Measurements from ENCODE around the gene ST6GALNAC2.

ST6GALNAC2 gene

GRCh38 chr17:76599694-76600460 lies 14.2 kb upstream of the ST6GALNAC2 start:
- DNase-seq, result no peak

- DNase-seq, result no peak
Measured at GRCh38 chr17:76598004-76598439, 12.4 kb upstream of the ST6GALNAC2 start.

DNA sequence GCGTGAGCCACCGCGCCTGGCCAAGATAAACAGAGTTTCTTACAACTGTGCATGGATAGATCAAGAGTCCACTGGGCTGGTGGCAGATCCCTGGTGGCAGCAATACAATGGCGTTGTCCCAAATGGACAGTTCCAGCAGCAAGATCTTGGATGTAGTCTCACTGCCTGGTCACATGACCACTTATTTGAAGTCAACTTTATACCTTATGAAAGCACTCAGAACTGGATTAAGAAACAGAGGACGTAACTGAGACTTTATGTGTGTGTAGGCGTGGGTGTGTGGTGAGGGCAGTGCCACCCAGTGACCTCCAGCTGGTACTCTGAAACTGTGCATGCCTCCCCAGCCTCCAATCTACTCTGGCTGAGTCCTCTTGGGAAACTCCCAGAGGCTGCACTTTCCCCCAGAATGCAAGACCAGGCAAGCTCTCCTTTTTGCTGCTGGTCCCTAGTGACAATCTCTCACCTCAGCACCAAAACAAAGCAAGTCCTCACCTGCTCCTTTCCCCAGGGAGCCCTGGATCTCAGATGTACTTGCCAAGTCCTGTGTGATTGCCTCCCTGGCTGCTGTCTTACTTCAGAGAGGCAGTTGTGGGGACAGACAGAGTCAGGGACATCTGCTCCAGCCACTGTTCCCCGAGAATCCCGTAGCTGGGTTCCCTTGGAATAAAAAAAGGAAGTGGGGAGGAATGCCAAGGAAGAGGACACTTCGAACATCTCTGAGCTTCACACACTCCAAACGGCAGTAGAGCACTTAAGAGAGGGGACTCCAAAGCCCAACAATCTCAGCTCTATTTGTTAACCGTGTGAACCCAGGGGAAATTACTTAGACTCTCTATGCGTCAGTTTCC lies 11.7 kb upstream of the ST6GALNAC2 start:
- DNase-seq, result no peak

DNA sequence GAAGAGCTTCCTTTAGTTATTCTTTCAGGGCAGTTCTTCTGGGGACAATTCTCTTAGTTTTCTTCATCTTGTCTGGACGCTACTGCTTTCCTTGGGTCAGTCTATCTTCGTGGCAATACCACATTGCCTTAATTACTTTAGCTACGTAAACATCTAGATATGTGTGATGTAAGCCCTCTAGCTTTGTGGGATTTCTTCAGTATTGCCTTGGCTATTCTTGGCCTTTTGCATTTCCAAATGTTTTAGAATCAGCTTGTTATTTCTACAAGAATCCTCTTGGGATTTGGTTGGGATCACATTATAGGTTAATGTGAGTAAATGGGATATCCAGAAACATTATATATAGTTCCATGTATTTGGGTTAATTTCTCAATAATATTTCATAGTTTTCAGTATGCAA lies 9.0 kb upstream of the ST6GALNAC2 start:
- DNase-seq, result no peak

DNA sequence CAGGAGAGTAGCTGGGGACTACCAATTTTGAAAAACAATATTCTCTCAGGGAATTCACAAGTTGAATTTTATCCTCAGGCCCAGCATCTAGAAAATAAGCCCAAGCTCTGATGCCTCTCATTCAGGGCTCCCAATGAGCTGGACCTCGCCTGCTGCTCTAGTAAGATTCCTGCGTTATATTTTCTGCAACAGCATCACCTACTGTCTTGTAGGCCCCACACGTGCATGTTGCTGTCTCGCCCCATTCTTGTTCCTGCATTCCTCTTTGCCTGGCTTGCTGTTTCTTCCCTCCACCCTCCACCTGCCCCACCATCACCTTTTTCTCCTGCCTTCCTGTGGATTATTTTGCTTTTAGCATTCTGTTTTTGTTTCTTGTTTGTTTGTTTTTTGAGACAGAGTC lies 8.3 kb upstream of the ST6GALNAC2 start:
- DNase-seq, result no peak

DNA sequence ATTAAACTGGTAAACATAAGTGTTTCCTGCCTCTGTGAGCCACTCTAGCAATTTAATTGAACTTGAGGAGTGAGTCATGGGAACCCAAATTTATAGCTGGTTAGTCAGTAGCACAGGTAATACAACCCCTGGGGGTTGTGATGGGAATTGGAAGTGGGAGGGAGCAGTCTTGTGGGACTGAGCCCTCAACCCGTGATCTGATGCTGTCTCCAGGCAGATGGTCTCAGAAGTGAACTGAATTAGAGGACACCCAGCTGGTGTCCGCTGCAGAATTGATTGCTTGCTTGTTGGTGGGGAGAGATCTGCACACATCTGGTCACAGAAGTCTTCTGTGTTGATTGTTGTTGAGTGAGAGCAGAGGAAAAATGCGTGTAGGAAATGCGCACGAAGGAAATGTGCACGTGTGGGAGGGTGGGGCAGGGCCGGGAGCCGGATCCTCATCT lies 7.7 kb upstream of the ST6GALNAC2 start:
- no peak for DNase-seq

- DNase-seq, result no peak
Measured at GRCh38 chr17:76588182-76588581, 2.5 kb upstream of the ST6GALNAC2 start.

DNA sequence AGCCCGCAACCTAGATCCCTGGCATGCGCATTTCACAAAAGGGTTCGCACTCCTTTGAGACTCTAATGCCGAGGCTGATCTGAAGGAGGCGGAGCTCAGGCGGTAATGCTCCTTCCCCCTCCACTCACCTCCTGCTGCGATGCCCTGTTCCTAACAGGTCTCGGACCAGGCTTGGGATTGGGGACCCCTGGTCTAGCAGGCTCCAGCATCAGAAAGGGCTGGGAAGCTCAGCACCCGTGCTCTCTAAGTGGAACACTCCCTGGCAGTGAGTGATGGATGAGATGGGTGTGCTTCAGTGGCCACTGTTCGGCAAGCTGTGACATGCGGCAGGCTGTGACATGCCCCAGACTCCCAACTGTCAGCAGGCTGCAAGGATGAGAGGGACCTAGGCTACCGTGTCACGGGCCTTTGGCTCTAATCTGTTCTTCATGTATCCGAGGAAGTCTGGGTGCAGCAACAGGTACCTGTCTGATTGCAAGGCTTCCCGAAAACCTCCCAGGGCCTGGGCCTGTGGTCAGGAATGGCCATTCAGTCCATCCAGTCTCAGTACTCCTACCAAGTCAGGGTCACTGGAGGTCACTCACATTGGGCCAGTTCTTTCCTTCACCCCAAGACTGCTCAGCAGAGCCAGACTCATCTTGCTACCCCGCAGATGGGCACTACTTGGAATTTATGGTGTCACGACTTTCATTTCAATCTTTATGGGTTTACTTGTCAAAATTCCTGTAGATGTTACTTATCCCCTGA lies 1.3 kb upstream of the ST6GALNAC2 start:
- DNase-seq, result peak in 1 of 5 experiments; percentile 23

- DNase-seq, result no peak
Measured at GRCh38 chr17:76585033-76585648, 519 bp downstream of the ST6GALNAC2 start.

DNA sequence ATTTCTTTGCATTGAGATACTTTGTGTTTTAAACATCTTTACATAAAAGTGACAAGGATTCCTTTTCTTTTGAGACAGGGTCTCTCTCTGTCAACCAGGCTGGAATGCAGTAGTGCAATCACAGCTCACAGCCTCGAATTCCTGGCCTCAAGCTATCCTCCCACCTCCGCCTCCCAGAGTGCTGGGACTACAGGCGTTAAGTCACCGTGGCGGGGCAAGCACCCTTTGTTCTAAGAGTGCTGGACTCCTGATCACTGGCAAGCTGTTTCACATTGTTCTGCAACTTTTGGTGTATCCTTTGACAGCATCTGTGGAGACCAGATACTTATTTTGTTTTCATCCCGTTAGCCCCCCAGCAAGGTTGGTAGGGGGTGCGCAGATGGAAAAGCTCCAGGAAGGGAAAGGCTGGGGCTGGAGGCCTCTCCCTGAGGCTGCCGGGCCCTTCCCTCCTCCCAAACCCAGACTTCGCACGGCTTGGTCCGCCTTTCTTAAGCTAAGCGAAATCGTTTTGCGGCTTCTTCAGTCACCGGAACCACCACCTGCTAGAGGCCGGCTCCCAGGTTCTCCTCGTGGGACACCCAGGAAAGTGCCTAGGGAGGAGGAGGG lies 1.1 kb downstream of the ST6GALNAC2 start:
- no peak for DNase-seq

DNA sequence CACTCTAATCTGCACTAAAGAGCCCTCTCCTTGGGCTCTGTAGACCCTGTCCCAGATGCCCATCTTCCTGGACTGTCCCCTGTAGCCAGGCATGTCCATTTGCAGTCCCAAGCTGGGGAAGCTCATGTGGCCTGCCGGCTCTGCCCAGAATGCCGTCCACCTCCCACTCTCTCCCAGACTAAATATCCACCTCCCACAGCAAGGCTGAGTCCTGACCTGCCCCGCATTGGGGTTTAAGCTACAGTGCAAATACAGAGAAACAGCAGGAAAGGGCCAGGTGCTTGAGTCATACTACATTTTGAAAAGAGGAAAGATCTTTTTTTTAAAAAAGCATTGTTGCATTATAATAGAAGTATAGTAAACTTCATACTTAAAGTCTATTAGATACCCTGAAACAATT lies 3.0 kb downstream of the ST6GALNAC2 start:
- no peak for DNase-seq

DNA sequence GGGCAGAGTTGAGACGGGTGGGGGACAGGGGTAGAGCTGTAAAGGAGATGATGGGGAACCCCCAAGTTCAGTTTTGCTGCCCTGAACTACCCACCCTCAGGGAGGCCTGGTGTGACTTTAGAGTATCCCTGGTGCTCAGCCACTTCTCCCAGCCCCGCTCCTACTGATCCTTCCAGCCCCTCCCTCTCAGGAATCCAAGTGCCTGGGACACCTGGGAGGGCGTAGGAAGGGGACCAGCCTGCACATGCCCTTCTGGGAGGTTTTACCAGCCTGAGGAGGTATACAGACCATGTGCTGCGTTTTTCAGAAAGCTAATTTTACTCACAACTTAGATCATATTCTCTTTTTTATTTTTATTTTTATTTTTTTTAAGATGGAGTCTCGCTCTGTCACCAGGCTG lies 4.1 kb downstream of the ST6GALNAC2 start:
- DNase-seq, result no peak

DNA sequence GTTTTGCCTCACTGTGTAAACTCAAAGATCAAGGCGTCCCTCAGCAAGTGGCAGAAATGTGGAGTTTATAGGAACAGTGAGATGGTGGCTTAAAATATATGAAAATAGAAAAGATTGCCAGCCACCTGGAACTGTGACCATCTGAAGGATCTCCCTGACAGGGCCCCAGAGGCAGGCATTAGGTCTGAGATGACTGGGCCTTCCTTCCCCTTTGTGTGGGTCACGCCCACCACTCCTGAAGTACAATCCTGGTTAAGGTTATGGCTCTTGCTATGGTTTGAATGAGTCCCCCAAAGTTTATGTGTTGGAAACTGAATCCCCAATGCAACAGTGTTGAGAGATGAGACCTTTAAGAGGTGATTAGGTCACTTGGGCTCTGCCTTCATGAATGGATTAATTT lies 6.4 kb downstream of the ST6GALNAC2 start:
- DNase-seq, result no peak

DNA sequence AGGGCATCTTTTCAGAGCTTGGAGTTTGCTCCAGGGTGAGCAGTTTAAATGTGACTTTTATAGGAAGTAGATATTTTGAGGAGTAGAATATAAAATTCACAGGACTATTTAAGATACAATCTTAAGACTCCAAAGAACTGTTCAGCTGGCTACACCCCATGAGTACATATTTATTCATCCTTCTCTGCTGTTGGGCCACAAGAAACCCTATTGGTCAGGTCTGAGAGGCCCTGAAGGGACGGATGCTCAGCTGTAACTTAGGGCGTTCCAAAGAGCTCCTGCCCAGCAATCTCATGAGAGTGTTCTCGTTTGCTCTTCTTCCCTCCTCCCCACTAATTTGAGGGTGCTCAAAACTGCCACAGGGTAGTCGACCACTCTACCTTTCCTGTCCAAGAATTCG lies 7.3 kb downstream of the ST6GALNAC2 start:
- DNase-seq, result no peak

DNA sequence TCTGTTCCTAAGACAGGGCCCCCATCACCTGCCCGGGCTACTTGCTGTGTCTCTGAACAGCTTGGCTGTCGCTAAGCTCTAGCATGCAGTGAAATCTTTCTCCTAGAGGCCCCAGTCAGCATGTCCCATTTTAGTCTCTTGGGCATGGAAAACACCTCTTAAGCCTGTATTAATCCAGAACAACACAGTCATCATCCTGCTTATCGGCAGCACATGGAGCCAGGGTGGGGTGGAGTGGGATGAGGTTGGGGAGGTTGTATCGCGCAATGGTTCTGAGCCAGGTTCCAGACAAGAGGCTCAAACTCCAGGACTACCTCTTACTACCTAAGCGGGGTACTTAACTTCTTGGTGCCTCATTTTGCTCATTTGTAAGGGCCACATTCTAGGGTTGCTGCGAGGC lies 7.8 kb downstream of the ST6GALNAC2 start:
- no peak for DNase-seq

DNA sequence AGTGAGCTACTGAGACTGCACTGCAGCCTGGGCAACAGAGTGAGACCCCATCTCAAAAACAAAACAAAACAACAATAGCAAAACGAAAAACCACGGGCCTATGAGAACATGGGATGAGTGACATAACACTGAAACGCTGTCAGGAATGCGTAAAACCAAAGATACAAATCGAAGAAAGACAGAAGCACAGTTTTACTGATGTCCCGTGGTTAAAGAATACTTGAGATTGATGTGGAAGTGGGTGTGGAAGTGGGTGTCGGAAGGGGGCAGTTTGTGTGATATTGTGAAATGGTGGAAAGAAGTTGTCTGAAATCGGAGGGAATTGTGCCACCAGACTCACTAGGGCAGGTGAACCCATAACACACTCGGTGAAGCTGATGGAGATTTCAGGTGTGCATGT lies 9.5 kb downstream of the ST6GALNAC2 start:
- no peak for DNase-seq

GRCh38 chr17:76575570-76575969 lies 10.1 kb downstream of the ST6GALNAC2 start:
- no peak for DNase-seq

- no peak for DNase-seq
Measured at GRCh38 chr17:76574166-76574565, 11.5 kb downstream of the ST6GALNAC2 start.

GRCh38 chr17:76573096-76573495 lies 12.6 kb downstream of the ST6GALNAC2 start:
- DNase-seq, result no peak

- DNase-seq, result no peak
Measured at GRCh38 chr17:76572201-76572910, 13.3 kb downstream of the ST6GALNAC2 start.

DNA sequence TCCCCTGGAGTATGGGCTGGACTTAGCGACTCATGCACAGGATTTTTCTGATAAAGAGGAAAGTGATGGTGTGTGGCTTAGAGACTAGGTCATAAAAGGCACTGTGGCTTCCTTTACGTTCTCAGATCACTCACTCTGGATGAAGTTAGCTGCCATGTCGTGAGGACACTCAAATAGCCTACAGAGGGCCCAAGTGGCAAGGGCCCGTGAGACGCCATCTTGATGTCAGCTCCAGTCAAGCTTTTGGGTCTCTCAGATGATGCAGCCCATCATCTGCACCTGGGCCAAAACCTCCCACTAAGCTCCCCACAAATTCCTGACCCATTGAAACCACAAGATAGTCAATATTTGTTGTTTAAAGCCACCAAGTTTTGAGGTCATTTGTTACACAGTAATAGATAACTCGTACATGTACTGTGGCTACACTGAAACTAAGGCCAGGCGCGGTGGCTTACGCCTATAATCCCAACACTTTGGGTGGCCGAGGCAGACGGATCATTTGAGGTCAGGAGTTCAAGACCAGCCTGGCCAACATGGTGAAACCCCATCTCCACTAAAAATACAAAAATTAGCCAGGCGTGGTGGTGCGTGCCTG lies 14.7 kb downstream of the ST6GALNAC2 start:
- no peak for DNase-seq
